ENCODE measurements around the gene SHOX. TPM values are rescaled to one million over a fixed set of nuclear protein-coding genes. Genes with fewer than 3 reads are reported as not detected.

The SHOX gene
- total RNA-seq, 1 experiment from 2014 or later = not detected

DNA sequence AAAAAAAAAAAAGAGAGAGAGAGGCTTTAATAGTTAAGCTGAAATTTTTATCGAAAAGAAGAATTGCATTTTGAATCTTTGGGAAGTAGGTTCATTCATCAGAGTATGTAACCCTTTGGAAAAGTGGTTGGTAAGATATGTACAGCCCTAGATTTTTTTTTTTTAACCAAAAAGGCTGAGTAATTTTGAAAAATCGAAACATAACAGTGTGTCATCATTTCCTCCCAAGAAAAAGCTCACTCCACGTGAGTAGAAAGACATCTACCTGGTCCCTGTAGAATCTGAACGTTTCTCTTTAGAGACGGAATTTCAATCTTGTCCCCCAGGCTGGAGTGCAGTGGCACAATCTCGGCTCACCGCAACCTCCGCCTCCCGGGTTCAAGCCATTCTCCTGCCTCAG is 16.2 kb downstream of the SHOX start:
- Histone ChIP-seq H3K36me3 (ENCODE audit: control insufficient read depth in 1 of 2, insufficient read depth in 2 of 2, low read length in 2 of 2) (no peaks in the 10 kb centered on the region), H3K27me3 (ENCODE audit: insufficient read depth, low read length) (no peaks in the 10 kb centered on the region), H3K9me3 (ENCODE audit: control insufficient read depth in 1 of 2, insufficient read depth in 1 of 2, low read depth in 1 of 2, low read length in 2 of 2) (no peaks in the 10 kb centered on the region), H4K20me1 (ENCODE audit: insufficient read depth) (no peaks in the 10 kb centered on the region), H3K4me3 (replicated peaks in 1 of 2; ENCODE audit: low read depth in 1 of 2, low read length in 2 of 2) (no peak overlapping the region), H3K9me2 (ENCODE audit: insufficient read depth) (no peaks in the 10 kb centered on the region), H3K27ac (ENCODE audit: low read depth, low read length) (no peak overlapping the region), H3K9ac (ENCODE audit: low read length) (no peak overlapping the region), H3K4me1 (ENCODE audit: control insufficient read depth in 1 of 2, insufficient read depth in 2 of 2, low read length in 2 of 2) (no peaks in the 10 kb centered on the region), H2AFZ (ENCODE audit: low read depth, low read length, poor library complexity, severe bottlenecking) (no peak overlapping the region), H3K4me2 (ENCODE audit: low read length) (no peak overlapping the region), H3K79me2 (ENCODE audit: insufficient read depth, low read length) (no peaks in the 10 kb centered on the region)
- CTCF ChIA-PET = no interaction called here
- POLR2A ChIA-PET = no interaction called here
- BruUV-seq (replicated peaks) = no TSS peak
- intact Hi-C loops (cut with micrococcal nuclease) = no loop called here
- ATAC-seq (no peak), DNase-seq (ENCODE audit: low read depth, low spot score) (no peak)
- RAD21 ChIA-PET (ENCODE audit: low non-redundant PET in 1 of 2, low total read pairs in 2 of 2, uncharacterized antibody in 2 of 2, unreplicated experiment in 2 of 2) = no interaction called here
- TF ChIP-seq POLR2AphosphoS5 (IDR thresholded peaks at IDR 0.05; ENCODE audit: low read depth, low read length) (no peak), EZH2phosphoT487 (IDR thresholded peaks at IDR 0.05; ENCODE audit: borderline replicate concordance) (no peak), TCF7L2 (IDR thresholded peaks at IDR 0.05; ENCODE audit: borderline replicate concordance, extremely low read depth, insufficient read depth, insufficient read length) (no peak), POLR2A (IDR thresholded peaks at IDR 0.05; ENCODE audit: borderline replicate concordance, extremely low read depth, insufficient read depth, insufficient read length) (no peak), SRF (IDR thresholded peaks at IDR 0.05; ENCODE audit: low read depth) (no peak), ZNF274 (IDR thresholded peaks at IDR 0.05; ENCODE audit: low read depth, low read length) (no peak), ELF1 (IDR thresholded peaks at IDR 0.05; ENCODE audit: borderline replicate concordance, low read depth) (no peak), CBX3 (IDR thresholded peaks at IDR 0.05; ENCODE audit: low read depth) (no peak), SIN3A (IDR thresholded peaks at IDR 0.05; ENCODE audit: low read depth) (no peak), EGR1 (IDR thresholded peaks at IDR 0.05; ENCODE audit: low read depth) (no peak), YY1 (IDR thresholded peaks at IDR 0.05; ENCODE audit: extremely low read depth, insufficient replicate concordance, low read depth, low read length) (no peak), CEBPB (IDR thresholded peaks at IDR 0.05; ENCODE audit: low read depth) (no peak), ZFX (IDR thresholded peaks at IDR 0.05) (no peak), SP1 (IDR thresholded peaks at IDR 0.05; ENCODE audit: low read depth) (no peak)
- TF ChIP-seq, protein P1, sequence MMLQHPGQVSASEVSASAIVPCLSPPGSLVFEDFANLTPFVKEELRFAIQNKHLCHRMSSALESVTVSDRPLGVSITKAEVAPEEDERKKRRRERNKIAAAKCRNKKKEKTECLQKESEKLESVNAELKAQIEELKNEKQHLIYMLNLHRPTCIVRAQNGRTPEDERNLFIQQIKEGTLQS (IDR thresholded peaks at IDR 0.05) = no peak
- TF ChIP-seq, protein P2, sequence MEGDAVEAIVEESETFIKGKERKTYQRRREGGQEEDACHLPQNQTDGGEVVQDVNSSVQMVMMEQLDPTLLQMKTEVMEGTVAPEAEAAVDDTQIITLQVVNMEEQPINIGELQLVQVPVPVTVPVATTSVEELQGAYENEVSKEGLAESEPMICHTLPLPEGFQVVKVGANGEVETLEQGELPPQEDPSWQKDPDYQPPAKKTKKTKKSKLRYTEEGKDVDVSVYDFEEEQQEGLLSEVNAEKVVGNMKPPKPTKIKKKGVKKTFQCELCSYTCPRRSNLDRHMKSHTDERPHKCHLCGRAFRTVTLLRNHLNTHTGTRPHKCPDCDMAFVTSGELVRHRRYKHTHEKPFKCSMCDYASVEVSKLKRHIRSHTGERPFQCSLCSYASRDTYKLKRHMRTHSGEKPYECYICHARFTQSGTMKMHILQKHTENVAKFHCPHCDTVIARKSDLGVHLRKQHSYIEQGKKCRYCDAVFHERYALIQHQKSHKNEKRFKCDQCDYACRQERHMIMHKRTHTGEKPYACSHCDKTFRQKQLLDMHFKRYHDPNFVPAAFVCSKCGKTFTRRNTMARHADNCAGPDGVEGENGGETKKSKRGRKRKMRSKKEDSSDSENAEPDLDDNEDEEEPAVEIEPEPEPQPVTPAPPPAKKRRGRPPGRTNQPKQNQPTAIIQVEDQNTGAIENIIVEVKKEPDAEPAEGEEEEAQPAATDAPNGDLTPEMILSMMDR (IDR thresholded peaks at IDR 0.05 in 2 of 3, conservative IDR thresholded peaks at IDR 0.05 in 1 of 3; ENCODE audit: borderline replicate concordance in 1 of 3, insufficient read depth in 1 of 3, low read depth in 2 of 3, low read length in 2 of 3) = no peak
- TF ChIP-seq, protein P3, sequence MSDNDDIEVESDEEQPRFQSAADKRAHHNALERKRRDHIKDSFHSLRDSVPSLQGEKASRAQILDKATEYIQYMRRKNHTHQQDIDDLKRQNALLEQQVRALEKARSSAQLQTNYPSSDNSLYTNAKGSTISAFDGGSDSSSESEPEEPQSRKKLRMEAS (IDR thresholded peaks at IDR 0.05) = no peak
- TF ChIP-seq, protein P4, sequence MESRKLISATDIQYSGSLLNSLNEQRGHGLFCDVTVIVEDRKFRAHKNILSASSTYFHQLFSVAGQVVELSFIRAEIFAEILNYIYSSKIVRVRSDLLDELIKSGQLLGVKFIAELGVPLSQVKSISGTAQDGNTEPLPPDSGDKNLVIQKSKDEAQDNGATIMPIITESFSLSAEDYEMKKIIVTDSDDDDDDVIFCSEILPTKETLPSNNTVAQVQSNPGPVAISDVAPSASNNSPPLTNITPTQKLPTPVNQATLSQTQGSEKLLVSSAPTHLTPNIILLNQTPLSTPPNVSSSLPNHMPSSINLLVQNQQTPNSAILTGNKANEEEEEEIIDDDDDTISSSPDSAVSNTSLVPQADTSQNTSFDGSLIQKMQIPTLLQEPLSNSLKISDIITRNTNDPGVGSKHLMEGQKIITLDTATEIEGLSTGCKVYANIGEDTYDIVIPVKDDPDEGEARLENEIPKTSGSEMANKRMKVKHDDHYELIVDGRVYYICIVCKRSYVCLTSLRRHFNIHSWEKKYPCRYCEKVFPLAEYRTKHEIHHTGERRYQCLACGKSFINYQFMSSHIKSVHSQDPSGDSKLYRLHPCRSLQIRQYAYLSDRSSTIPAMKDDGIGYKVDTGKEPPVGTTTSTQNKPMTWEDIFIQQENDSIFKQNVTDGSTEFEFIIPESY (IDR thresholded peaks at IDR 0.05; ENCODE audit: extremely low read depth, insufficient replicate concordance, low read length) = no peak
- TF ChIP-seq, protein P5, sequence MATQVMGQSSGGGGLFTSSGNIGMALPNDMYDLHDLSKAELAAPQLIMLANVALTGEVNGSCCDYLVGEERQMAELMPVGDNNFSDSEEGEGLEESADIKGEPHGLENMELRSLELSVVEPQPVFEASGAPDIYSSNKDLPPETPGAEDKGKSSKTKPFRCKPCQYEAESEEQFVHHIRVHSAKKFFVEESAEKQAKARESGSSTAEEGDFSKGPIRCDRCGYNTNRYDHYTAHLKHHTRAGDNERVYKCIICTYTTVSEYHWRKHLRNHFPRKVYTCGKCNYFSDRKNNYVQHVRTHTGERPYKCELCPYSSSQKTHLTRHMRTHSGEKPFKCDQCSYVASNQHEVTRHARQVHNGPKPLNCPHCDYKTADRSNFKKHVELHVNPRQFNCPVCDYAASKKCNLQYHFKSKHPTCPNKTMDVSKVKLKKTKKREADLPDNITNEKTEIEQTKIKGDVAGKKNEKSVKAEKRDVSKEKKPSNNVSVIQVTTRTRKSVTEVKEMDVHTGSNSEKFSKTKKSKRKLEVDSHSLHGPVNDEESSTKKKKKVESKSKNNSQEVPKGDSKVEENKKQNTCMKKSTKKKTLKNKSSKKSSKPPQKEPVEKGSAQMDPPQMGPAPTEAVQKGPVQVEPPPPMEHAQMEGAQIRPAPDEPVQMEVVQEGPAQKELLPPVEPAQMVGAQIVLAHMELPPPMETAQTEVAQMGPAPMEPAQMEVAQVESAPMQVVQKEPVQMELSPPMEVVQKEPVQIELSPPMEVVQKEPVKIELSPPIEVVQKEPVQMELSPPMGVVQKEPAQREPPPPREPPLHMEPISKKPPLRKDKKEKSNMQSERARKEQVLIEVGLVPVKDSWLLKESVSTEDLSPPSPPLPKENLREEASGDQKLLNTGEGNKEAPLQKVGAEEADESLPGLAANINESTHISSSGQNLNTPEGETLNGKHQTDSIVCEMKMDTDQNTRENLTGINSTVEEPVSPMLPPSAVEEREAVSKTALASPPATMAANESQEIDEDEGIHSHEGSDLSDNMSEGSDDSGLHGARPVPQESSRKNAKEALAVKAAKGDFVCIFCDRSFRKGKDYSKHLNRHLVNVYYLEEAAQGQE (IDR thresholded peaks at IDR 0.05; ENCODE audit: low read depth) = no peak
